ENCODE data around the gene SYT17.

SYT17 gene

GRCh38 chr16:19132898-19133297, 35.1 kb upstream of the SYT17 start:
- Mint-ChIP-seq H3K9me3 (no peaks in the 10 kb centered on the region), H3K27ac (no peak overlapping the region), H3K27me3 (peaks cover 0 to 13% of the 10 kb centered on the region in 2 donors), H3K4me1 (ENCODE audit: low read depth in 2 of 2) (peaks cover 8 to 14% of the 10 kb centered on the region in 2 donors), H3K36me3 (ENCODE audit: insufficient read depth) (no peaks in the 10 kb centered on the region), H3K4me3 (no peak overlapping the region)
- DNase-seq (no peak), ATAC-seq (replicated peaks) (no peak)

DNA sequence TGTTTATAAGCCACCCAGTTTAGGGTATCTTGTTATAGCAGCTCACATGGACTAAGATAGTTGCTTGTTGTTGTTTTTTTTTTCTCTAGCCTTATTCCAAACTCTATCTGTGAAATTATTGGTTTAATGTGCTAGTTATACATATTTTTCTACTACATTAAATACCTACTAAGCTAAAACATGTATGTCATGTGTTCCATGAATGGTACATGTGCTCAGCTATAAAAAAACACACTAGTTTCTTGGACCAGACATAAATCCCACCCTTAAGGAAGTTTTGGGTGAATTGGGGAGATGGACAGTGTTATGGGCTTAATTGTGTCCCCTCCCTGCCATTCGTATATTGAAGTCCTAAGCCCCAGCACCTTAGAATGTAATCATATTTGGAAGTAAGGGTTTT, 34.4 kb upstream of the SYT17 start:
- Mint-ChIP-seq H3K27ac (no peak overlapping the region), H3K4me3 (no peak overlapping the region), H3K4me1 (ENCODE audit: low read depth in 2 of 2) (peaks cover 8 to 14% of the 10 kb centered on the region in 2 donors), H3K36me3 (ENCODE audit: insufficient read depth) (no peaks in the 10 kb centered on the region), H3K9me3 (no peaks in the 10 kb centered on the region), H3K27me3 (peaks cover 0 to 13% of the 10 kb centered on the region in 2 donors)
- ATAC-seq (replicated peaks) (no peak), DNase-seq (no peak)

- Mint-ChIP-seq H3K4me1 (ENCODE audit: low read depth in 2 of 2) (peaks cover 8 to 11% of the 10 kb centered on the region in 2 donors), H3K9me3 (no peaks in the 10 kb centered on the region), H3K27me3 (peaks cover under 1 to 21% of the 10 kb centered on the region in 2 donors), H3K27ac (no peak overlapping the region), H3K36me3 (ENCODE audit: insufficient read depth) (no peaks in the 10 kb centered on the region), H3K4me3 (no peak overlapping the region)
- DNase-seq (no peak), ATAC-seq (replicated peaks) (no peak)
These were observed 32.7 kb upstream of the SYT17 start for GRCh38 chr16:19135201-19135842.

DNA sequence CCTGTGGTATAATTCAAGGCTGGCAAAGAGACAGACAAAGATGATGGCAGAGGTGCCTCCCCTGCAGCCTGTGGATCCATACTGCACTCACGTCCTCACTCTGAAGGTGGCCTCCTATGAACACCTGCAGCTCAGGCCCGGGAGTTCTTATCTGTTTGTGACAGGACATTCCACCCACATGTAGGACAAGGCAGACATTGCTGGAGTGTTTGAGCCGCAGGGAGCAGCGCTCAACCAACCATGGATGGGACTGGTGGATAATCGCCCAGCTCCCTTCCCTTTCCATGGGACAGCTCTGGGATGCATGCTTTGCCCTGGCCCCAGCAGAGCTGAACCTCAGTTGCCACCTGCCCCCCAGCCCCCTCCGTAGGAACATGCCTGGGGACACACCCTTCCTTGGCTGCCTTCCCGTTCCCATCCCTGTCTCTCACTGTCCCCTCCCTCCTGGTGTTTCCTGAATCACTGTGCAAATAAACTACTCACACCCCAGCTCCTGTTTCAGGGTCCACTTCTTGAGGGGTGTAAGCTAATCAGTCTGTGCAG, 32.1 kb upstream of the SYT17 start:
- Mint-ChIP-seq H3K4me3 (no peak overlapping the region), H3K4me1 (ENCODE audit: low read depth in 2 of 2) (peaks cover 4% of the 10 kb centered on the region in 2 donors), H3K27me3 (peaks cover 7 to 28% of the 10 kb centered on the region in 2 donors), H3K9me3 (no peaks in the 10 kb centered on the region), H3K36me3 (ENCODE audit: insufficient read depth) (no peaks in the 10 kb centered on the region), H3K27ac (no peak overlapping the region)
- ATAC-seq (replicated peaks) (no peak), DNase-seq (no peak)

GRCh38 chr16:19136549-19137196, 31.4 kb upstream of the SYT17 start:
- ATAC-seq (replicated peaks), result no peak
- Mint-ChIP-seq H3K36me3 (ENCODE audit: insufficient read depth) (no peaks in the 10 kb centered on the region), H3K9me3 (no peaks in the 10 kb centered on the region), H3K4me3 (no peak overlapping the region), H3K27me3 (peaks cover 9 to 30% of the 10 kb centered on the region in 2 donors), H3K27ac (no peak overlapping the region), H3K4me1 (ENCODE audit: low read depth in 2 of 2) (no peaks in the 10 kb centered on the region)
- DNase-seq, result no peak

- Mint-ChIP-seq H3K4me3 (no peak overlapping the region), H3K27ac (no peak overlapping the region), H3K9me3 (no peaks in the 10 kb centered on the region), H3K36me3 (ENCODE audit: insufficient read depth) (no peaks in the 10 kb centered on the region), H3K27me3 (peaks cover 9 to 30% of the 10 kb centered on the region in 2 donors), H3K4me1 (ENCODE audit: low read depth in 2 of 2) (no peaks in the 10 kb centered on the region)
- DNase-seq, result no peak
- no peak for ATAC-seq (replicated peaks)
These were observed 30.6 kb upstream of the SYT17 start for GRCh38 chr16:19137201-19138128.

DNA sequence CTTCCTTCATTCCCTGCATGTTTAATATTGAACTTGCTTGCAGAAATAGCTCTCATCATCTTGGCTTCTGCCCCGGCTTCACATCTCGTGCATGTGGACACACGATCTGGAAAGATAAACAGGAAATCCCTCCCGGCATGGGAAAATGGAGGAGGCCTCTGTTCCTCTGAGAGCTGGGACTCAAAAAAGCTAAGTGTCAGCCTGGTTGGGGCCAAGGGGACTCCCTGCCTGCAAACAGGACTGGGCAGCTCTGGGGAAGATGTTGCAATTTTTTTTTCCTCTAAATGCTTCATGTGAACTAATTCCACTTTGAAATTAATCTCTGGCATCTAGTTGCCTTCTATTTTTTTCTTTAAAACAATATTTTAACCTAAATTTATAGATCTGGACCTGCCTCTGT, 29.4 kb upstream of the SYT17 start:
- Mint-ChIP-seq H3K9me3 (no peaks in the 10 kb centered on the region), H3K4me3 (no peak overlapping the region), H3K27ac (no peak overlapping the region), H3K36me3 (ENCODE audit: insufficient read depth) (no peaks in the 10 kb centered on the region), H3K4me1 (ENCODE audit: low read depth in 2 of 2) (no peaks in the 10 kb centered on the region), H3K27me3 (peaks cover 9 to 30% of the 10 kb centered on the region in 2 donors)
- no peak for DNase-seq
- ATAC-seq (replicated peaks), result no peak

DNA sequence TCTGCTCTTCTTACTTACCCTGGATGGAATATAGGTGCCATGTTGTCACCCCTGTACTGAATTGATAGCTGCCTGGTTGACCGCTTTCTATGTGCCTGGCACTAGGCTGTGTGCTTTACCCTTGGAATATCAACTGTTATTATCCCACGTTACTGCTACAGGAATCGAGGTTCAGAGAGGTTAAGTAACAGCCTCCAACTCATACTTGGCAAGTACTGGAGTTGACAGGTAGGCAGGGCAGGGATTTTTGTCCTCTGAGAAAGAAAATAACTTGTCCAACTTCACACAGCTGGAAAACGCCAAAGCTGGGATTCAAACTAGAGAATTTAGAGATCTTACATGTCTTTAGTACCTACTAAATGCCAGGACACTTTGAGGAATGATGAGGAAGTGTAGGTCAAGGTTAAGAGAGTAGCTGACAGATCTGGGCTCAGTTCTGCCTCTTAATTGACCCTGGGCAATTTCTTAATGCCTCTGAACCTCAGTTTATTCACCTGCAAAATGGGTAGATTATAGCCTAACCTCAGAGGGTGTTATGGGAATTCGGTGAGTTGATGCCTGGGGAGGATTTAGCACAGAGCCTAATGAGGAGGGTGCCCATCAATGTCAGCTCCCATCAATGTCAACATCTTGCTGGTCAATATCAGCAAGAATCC, 28.5 kb upstream of the SYT17 start:
- Mint-ChIP-seq H3K4me3 (no peak overlapping the region), H3K27ac (no peak overlapping the region)

GRCh38 chr16:19140396-19140795, 27.6 kb upstream of the SYT17 start:
- Mint-ChIP-seq H3K9me3 (no peaks in the 10 kb centered on the region), H3K4me1 (ENCODE audit: low read depth in 2 of 2) (no peaks in the 10 kb centered on the region), H3K27ac (no peak overlapping the region), H3K36me3 (ENCODE audit: insufficient read depth) (no peaks in the 10 kb centered on the region), H3K27me3 (peaks cover 14 to 43% of the 10 kb centered on the region in 2 donors), H3K4me3 (no peak overlapping the region)
- ATAC-seq (replicated peaks), result no peak
- DNase-seq, result no peak

More for the DNA sequence above, 28.5 kb upstream of the SYT17 start:
- Mint-ChIP-seq H3K4me1 (ENCODE audit: low read depth in 2 of 2) (no peaks in the 10 kb centered on the region), H3K36me3 (ENCODE audit: insufficient read depth) (no peaks in the 10 kb centered on the region), H3K9me3 (no peaks in the 10 kb centered on the region), H3K27me3 (peaks cover 13 to 35% of the 10 kb centered on the region in 2 donors)
- DNase-seq (no peak), ATAC-seq (replicated peaks) (no peak)

DNA sequence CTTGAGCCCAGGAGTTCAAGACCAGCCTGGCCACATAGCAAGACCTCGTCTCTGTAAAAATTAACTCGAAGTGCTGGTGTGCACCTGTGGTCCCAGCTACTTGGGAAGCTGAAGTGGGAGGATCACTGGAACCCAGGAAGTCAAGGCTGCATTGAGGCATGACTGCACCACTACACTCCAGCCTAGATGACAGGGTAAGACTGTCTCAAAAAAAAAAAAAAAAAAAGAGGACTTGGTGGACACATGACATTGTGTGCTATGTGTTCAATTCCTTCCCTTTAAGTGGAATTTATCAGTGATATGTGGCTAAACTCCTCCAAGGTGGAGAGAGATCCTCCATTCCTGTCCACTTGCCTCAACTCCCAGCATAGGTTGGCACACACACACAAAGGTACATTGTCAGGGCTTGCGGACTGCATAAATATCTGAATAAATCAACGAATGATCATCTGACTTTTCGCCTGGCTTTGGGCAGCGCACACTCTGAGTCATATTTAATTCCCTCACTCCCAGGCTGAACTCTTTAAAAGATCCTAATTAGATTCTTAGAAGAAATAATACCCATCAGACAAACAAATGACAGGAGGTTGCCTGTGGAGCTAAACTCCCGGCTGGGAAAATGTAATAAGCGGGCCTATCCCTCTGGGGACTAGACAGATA, 25.0 kb upstream of the SYT17 start:
- Mint-ChIP-seq H3K27ac (no peak overlapping the region), H3K4me3 (no peak overlapping the region), H3K9me3 (peaks cover 0 to under 1% of the 10 kb centered on the region in 2 donors), H3K4me1 (ENCODE audit: low read depth in 2 of 2) (no peaks in the 10 kb centered on the region), H3K36me3 (ENCODE audit: insufficient read depth) (no peaks in the 10 kb centered on the region), H3K27me3 (peaks cover 14 to 56% of the 10 kb centered on the region in 2 donors)
- DNase-seq (no peak), ATAC-seq (replicated peaks) (no peak)

DNA sequence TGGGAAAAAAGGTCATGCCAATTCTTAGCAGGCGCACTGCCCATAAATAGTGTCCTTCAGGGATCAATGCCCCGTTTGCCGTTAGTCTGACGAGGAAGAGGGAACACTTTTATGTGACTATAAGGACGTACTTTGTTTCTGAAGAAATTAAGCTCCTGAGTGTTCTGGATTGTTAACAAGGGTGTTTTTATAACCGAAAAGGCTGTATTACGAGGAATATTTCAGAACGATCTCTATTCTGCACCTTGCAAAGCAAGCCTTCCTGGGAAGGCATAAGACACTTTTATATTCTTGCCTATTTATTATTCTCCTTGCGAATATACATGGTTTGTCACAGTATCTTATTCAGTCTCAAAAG, 24.5 kb upstream of the SYT17 start:
- H3K4me3 Mint-ChIP-seq, result no peak overlapping the region
- H3K36me3 Mint-ChIP-seq (ENCODE audit: insufficient read depth), result no peaks in the 10 kb centered on the region
- H3K27me3 Mint-ChIP-seq, result peaks cover 19 to 61% of the 10 kb centered on the region in 2 donors
- no peak overlapping the region for H3K27ac Mint-ChIP-seq
- H3K9me3 Mint-ChIP-seq, result peaks cover 0 to 2% of the 10 kb centered on the region in 2 donors
- H3K4me1 Mint-ChIP-seq (ENCODE audit: low read depth in 2 of 2), result no peaks in the 10 kb centered on the region
- no peak for ATAC-seq (replicated peaks)
- DNase-seq, result no peak

DNA sequence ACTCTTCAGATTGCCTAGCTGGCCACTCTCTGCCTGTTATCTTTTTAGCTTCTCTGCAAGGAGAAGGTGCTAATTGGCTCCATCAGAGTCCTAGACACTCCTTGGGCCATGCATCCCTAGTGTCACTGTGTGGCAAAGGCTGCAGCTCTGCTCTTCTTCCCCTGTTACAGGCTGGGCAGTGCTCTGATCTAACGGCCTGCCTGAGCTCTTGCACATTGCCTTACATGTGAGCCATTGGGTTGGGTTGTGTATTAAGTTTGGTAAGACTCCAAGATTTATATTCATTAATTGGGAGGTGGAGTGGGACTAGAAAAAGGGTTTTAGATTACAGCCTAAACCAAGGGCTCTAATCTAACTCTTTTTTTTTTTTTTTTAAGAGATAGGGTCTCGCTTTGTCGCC, 23.0 kb upstream of the SYT17 start:
- Mint-ChIP-seq H3K4me1 (ENCODE audit: low read depth in 2 of 2) (no peaks in the 10 kb centered on the region), H3K4me3 (no peak overlapping the region), H3K27ac (no peak overlapping the region), H3K36me3 (ENCODE audit: insufficient read depth) (no peaks in the 10 kb centered on the region), H3K9me3 (peaks cover 0 to 2% of the 10 kb centered on the region in 2 donors), H3K27me3 (peaks cover 26 to 64% of the 10 kb centered on the region in 2 donors)
- DNase-seq (no peak), ATAC-seq (replicated peaks) (no peak)
